Left ventricle myocardium superior (tissue), 1 donor: ENCODE measurements around the gene VSTM2L. TPM values are rescaled to one million over a fixed set of nuclear protein-coding genes. Genes with fewer than 3 reads are reported as not detected.
"Not testable (repeated sequence)": the region's sequence is repeated elsewhere in the genome, so short reads cannot be mapped to it uniquely, and the experiment has no call there.

Experiments used
- ATAC-seq: fragments of 200-7000 bp; cut with Tn5 transposase; one replicate; pipeline ENCODE4 v1.9.1; 2020; ENCODE audit warnings: mild to moderate bottlenecking, moderate library complexity
- DNase-seq: peaks from one replicate; pipeline ENCODE4 v3.0.0-alpha.2; 2020
- intact Hi-C: fragments of 100-400 bp; cut with micrococcal nuclease; formaldehyde crosslinking; loops from one replicate; pipeline ENCODE4 v1.11.0; 2022
- total RNA-seq: library from RNA; stranded (reverse); fragmentation: NEBNext Ultra II Directional; extraction: Animal tissue kit (Norgen Biotek cat#: 25700); gene quantifications from one replicate; pipeline ENCODE4 v1.2.1, GENCODE V29; 2021
- donor health status: DM: no; HTN: yes; CAD: no; lungs with severe emphysema.

VSTM2L gene
- total RNA-seq, 1 donor from 2014 or later, result 10.3 TPM

DNA sequence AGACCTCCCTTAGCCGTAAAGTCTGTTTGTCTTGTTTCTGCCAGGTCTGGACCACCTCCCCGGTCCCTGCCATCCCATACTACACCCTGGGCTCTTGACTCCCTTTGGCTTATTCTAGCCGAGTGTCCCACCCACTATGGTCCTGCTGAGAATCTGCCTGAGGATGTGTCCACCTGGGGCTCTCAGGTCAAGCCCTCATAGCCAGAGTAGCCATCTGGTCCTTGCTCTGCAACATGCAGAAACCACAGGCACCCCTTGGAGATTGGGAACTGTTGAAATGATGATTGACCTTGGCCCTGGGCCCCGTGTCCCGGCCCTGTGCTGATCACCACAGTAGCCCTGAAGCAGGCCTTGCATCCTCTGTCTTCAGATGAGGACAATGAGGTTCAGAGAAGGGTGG, 44.0 kb downstream of the VSTM2L start:
- DNase-seq, result no peak

DNA sequence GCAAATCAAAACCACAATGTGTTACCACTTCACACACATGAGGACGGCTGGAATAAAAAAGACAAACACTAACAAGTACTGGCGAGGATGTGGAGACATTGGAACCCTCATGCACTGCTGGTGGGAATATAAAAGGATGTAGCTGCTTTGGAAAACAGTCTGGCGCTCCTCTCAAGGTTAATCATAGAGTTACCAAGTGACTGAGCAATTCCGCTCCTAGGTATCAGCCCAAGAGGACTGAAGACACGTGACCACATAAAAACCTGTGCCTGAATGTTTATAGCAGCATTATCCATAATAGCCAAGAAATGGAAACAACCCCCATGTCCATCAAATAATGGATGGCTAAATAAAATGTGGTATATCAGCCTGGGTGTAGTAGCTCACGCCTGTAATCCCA, 45.0 kb downstream of the VSTM2L start:
- ATAC-seq (no peak), DNase-seq (no peak)
- intact Hi-C loops, result no loop called here

More for the DNA sequence above, 44.0 kb downstream of the VSTM2L start:
- intact Hi-C loops, result no loop called here
- no peak for ATAC-seq

DNA sequence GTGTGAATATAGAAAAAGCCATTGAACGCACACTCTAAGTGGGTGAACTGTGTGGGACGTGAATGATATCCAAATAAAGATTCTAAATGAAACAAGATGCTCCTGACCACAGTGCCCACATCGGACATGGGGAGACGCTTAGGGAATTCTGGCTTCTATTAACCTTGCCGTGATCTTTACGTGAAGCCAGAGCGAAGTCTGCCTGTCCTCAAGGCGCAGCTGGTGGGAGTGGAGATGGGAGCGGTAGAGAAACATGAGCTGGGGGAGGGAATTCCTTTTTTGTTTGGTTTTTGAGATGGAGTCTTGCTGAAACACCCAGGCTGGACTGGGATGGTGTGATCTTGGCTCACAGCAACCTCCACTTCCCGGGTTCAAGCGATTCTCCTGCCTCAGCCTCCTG, 46.0 kb downstream of the VSTM2L start:
- intact Hi-C loops, result no loop called here
- ATAC-seq (no peak), DNase-seq (no peak)

DNA sequence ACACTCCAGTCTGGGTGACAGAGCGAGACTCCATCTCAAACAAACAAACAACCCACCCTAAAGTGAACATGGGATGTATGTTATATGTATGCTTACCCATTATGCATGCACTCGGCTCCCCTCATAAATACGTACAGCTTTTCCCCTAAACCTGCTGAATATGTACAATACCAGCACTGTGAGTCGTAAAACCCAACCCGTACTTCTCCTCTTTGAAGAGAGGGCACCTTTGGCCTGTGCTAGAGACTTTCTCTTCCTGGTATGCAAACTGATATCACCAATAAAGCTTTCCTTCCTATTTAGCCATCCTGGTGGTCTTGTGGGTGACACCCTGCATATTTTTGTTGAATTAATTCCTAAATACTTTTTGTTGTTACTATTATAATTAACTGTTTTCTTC, 51.3 kb downstream of the VSTM2L start:
- ATAC-seq (no peak), DNase-seq (no peak)
- intact Hi-C loops, result no loop called here

DNA sequence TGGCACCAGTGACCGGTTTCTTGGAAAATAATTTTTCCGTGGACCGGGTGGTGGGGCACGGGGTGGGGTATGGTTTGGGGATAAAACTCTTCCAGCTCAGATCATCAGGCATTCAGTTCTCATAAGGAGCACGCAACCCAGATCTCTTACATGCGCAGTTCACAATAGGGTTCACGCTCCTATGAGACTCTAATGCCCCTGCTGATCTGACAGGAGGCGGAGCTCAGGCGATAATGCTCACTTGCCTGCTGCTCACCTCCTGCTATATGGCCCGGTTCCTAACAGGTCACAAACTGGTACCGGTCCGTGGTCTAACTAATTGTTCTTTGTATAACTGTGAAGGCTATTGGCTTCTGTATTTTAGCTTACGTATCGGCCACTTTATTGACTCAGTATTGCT, 51.7 kb downstream of the VSTM2L start:
- DNase-seq, result no peak

DNA sequence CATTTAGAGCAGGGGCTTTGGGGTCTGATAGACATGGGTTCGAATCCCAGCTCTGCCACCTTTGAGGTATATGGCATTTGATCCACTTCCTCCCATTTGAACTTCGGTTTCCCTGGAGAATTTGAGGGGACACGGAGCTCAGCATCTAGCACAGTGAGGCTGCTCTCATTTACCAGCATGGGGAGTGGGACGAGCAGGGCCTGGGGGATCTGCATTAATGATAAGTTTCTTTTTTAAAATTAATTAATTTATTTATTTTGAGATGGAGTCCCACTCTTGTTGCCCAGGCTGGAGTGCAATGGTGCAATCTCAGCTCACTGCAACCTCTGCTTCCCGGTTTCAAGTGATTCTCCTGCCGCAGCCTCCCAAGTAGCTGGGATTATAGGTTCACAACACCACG, 52.6 kb downstream of the VSTM2L start:
- intact Hi-C loops, result no loop called here
- ATAC-seq (no peak), DNase-seq (no peak)

More for the DNA sequence above, 51.7 kb downstream of the VSTM2L start:
- ATAC-seq, result no peak
- intact Hi-C loops, result no loop called here

DNA sequence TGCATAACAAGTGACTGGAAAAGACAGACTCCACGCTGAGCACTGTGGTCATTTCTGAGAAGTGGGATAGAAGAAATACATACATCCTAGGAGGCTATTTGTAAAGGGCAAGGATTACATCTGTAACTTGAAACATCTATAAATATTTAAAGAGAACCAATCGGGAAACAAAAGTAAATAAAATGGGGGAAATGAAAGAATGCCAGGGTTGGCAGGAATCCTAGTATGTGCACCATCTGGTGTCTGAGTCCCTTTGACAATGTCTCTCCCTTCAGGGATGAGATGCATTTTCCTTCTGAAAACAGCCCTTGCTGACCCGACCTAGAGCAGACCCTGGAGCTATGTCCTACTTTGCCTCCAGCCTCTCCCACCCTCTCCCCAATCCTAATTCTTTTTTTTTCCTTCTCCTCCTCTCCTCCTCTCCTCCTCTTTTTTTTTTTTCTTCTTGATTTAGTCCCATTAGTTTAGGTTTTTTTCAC, 53.2 kb downstream of the VSTM2L start:
- ATAC-seq, result no peak
- DNase-seq, result no peak
- intact Hi-C loops, result no loop called here

DNA sequence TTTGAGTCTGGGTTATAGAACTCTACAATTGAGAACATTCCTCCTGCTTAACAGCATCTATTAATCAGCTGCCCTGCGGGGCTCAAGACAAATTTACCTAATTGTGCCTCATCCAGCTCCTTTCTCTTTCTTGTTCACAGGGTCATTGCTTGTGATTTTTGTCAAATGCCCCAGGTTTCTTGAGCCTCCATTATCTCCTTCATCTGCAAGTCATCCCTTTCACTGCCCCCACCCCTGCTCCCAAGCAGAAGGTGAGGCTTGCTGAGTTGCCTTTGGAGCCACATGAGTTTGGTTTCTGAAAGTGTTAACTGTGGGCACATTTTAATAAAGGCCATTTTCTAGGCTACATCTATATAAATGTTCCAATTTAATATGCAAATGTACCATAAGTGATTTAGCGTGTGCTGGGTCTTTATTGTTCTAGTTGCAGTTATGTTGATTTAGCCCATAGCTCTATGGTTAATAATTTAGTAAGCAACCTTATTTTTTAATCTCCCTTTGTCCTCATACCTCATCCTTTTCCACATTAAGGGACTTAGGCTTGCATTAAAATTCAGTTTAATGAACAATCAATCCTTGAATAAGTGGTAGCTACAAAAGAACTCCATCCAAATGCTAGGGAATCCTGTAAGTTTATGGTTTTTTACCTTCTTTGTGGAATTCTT, 56.1 kb downstream of the VSTM2L start:
- intact Hi-C loops, result no loop called here
- DNase-seq (no peak), ATAC-seq (no peak)

DNA sequence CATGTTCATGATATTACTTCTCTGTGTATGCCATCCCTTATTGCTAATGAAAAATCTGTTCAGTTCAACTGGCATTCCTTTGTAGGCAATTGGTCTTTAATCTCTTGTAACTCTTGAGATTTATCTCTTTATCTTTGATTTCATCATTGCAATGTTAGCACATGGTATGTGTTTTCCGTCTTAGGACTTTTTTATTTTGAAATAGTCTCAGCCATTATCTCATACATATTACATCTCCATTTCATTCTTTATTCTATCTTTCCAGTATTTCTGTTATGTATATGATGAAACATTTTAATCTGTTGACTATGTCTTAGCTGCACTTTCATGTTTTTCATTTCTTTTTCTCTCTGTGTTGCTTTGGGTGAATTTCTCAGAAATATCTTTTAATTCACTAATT, 58.1 kb downstream of the VSTM2L start:
- DNase-seq (no peak), ATAC-seq (no peak)
- intact Hi-C loops, result no loop called here

DNA sequence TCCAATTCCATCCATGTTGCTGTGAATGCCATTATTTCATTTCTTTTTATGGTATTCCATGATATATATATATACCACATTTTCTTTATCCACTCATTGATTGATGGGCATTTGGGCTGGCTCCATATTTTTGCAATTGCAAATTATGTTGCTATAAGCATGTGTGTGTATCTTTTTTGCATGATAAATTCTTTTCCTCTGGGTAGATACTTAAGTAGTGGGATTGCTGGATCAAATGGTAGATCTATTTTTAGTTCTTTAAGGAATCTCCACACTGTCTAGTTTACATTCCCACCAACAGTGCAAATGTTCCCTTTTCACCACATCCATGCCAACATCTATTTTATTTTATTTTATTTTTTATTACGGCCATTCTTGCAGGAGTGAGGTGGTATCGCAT, 60.6 kb downstream of the VSTM2L start:
- intact Hi-C loops, ATAC-seq, DNase-seq: not testable (repeated sequence)

DNA sequence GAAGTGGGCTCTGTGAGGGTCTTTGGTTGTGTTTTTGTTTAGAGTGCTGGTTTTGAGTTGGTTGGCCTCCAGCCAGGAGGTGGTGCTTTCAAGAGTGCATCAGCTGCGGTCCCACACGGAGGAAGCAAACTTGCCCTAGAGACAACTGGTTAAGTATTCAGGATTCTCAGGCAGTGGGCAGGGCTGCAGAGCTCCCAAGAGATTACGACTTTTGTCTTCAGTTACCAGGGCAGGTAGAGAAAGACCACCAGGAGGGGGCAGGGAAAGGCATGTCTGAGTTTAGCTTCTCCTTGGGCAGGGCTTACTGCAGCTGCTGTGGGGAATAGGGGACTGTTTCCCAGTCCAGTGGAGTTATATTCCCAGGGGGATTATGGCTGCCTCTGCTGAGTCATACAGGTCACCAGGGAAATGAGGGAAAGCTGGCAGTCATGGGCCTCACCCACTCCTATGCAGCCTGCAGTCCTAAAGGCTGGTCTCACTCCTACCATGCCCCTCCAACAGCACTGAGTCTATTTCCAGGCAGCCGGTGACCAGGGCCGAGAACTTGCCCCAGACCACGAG, 66.0 kb downstream of the VSTM2L start:
- ATAC-seq, result no peak
- no peak for DNase-seq
- intact Hi-C loops, result no loop called here

DNA sequence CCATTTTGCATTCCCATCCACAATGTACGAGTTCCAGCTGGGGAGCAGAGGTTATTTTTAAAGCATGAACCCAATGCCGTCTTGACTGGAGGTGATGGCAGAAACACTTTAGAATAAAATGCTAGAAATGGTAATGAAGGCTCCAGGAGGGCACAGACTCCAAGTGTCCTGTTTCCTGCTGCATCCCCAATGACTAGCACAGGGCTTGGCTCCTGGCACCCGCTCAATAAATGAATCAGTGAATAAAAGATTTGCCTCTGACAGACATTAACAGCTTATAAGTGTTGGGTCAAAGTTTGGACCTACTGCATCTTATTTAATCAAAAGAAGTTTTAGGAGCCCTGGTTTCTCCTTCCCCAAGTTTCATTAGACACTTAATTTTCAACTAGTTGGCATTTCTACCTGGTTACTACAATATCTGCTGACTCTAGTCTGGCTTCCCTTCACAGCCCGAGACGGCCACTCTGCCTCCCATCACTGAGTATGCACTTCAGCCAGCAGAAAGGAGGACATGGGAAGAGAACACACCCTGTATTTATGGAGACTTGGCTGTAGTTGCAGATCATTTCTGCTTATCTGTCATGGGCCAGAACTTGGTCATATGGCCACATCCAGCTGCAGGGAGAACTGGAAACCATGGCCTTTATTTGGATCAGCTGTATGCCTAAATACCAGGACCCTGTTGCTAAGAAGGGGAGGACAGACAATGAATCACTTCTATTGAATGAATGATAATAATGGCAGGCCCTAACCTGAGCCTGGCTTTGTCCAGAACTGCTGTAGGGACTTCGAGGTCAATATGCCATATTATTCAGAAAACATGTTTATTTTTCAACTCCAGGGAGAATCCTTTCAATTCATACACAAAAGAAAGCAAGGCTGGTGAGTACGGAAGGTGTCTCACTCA, 67.3 kb downstream of the VSTM2L start:
- intact Hi-C loops, result no loop called here
- DNase-seq (no peak), ATAC-seq (peak; percentile 61)

DNA sequence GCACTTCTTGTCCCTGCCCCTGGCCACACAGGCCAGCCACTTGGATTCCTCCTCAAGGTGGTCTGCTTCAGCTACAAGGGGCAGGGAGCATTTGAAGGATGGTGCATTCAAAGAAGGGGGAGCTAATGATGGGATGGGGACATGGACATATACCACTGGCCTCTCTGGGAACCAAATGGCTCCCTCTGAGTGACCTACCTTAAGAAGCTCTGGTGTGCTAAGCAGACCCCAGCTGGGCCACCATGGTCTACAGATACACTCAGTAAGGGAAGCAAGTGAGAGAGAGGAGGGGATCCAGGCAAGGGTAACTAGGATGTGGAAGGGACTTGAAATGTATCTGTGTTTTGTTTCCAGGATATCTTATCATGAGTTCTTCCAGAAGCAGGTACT, 67.9 kb downstream of the VSTM2L start:
- intact Hi-C loops, result no loop called here
- DNase-seq (no peak), ATAC-seq (no peak)

DNA sequence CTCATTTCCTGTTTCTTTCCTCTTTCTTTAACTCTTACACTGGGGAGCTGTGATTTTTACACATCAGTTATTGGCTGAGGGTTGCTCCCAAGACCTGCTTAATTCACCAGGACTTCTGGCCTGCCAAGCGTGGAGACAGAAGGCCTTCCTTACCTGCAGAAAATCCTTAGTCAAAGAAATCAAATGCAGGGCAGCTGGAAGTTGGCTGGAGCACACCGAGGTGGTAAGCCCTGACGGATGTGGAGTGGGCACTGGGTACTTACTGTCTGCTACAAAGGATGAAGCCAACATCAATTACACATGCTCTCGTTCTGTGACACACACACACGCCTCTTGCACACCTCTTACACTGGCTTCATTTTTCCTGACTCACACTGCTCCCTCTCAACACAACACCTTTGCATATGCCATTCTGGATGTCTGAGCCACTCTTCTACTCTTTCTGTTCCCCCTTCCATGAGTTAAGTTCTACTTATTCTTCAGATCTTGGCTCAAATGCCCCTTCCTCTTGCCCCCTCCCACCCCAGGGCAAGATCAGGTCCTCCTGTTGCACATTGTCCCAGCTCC, 68.7 kb downstream of the VSTM2L start:
- intact Hi-C loops, result no loop called here

DNA sequence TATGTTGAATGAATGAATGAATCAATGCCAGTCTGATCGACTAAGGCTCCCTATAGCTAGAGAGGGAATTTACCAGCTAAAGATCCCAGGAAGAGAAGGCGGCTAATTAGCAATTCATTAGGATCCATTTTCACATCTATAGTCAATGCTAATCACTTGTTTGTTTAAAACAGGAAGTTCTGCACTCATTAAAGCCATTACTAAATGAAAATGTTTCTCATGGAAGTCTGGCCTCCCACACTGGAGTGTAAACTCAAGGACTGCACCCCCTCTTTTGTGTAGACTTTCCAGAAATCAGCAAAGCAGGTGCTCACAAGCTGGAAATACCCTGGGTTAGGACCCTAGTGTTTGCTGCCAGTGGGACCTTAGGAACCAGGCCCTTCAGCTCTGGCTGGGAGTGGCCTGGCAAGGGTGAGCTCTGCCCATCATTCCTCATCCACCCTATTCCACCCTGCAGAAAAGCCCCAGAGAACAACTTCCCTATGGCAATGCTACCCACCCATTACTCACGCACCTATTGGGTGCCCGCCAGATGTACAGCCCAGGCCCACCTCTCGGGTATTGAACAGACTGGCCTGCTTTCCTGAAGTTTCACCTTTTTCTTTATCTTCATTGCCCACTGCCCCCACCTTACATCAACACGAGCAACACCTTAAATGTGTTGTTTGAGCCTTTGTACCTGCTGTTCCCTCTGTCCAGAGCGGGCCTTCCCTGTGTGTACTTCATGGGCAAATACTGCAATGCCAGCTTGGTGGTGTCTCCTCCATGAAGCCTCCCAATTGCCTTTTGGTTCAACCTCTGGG, 69.5 kb downstream of the VSTM2L start:
- ATAC-seq (no peak), DNase-seq (no peak)
- intact Hi-C loops, result no loop called here

More for the DNA sequence above, 68.7 kb downstream of the VSTM2L start:
- DNase-seq (no peak), ATAC-seq (no peak)

DNA sequence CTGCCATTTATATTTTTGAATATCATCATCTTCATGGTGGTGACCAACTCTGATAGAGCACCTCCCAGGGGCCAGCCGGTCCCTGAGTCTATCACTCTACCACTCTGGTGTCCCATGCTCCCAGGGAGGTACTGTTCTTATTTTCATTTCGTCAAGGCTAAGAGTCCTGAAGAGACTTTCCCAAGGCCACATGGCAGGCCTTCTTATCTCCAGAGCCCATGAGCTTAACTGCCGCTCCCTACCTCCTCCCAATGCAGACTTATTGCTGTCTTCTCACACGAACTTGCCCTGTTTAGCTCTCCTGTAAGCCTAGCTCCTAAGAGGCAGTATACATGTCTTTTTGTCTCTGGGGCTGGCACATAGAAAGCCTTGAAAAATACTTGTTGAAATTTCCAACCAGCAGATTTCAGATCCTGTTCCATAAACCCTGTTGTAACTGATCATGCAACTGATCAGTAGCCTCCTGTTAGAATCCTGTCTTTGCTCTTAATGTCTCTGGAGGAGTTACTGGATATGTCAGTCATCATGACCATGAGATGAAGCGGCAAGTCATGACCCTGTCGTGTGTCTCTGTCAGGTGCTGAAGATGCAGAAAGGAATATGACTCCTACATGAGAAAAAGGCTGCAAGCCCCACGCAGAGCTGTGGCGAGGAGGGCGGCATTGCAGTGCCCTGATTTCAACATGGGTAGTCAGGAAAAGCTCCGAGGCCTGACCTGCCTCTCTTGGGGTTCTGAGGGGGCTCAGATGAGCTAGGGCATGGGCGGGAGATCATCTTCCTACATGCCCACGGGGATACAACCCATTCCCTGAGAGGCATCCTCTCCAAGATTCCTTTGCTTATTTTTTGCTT, 70.4 kb downstream of the VSTM2L start:
- intact Hi-C loops, result no loop called here
- no peak for DNase-seq
- no peak for ATAC-seq

DNA sequence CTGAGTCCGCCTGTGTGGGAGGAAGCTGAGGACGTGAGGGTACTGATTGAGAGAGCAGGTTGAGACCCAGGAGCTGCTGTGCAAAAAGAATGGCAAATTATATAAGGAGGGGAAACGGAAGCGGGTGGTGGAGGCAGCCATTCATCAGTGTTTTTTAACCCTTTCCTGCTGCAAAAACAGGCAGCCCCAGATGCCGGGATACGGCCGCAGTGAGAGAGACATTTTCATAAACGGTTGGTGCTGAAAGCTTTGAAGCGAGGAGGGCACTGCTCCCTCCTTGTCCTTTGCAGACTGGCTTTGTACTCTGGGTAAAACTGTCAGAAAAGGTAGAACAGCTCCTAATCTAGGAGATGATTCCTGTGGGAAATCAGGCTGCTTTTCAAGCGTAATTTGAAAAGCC, 74.0 kb downstream of the VSTM2L start:
- ATAC-seq (no peak), DNase-seq (no peak)
- intact Hi-C loops, result no loop called here

DNA sequence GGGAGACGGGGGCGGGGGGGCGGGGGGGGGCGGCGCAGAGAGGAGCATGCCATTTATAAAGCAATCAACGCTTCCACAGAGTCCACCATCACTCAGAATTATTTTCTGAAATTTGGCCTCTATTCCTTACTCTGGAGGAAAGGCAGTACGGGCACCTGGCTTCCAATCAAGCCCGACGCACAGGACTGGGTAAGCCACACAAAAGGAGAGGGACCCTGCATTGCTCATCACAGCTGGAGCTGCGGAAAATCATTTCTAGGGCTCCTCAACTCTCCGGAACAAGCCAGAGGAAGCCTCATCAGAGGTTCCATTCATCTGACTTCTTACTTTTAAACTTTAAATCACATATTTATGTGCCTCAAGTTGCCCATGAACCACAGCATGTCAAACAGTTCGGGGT, 74.4 kb downstream of the VSTM2L start:
- ATAC-seq (no peak), DNase-seq (no peak)
- intact Hi-C loops, result no loop called here
